Keratinocyte (primary cell): Measurements from ENCODE around the gene ACMSD. TPM values are rescaled to one million over a fixed set of nuclear protein-coding genes. Genes with fewer than 3 reads are reported as not detected.

Experiments used
- DNase-seq: peaks from one replicate; pipeline ENCODE4 v3.0.0-alpha.2; 2011; ENCODE audit warnings: low read depth, missing footprints, low spot score
- FAIRE-seq: peaks from 2 replicates; lab custom pipeline; 2011; peaks lifted over from hg19 to GRCh38; lab: Jason Lieb, UNC
- H2AFZ ChIP-seq: 2 replicates; pipeline ENCODE4 v1.6.0; 2012; ENCODE audit warnings: low read length, control low read depth, inconsistent platforms; ENCODE audit not compliant: control insufficient read depth
- H3K27ac ChIP-seq: 2 replicates; pipeline ENCODE4 v1.5.1; 2011; ENCODE audit warnings: low read length; ENCODE audit not compliant: control insufficient read depth, insufficient read depth
- H3K27me3 ChIP-seq: 3 replicates; pipeline ENCODE4 v1.6.0; 2011; ENCODE audit warnings: low read length; ENCODE audit not compliant: control insufficient read depth, insufficient read depth; ENCODE audit errors: extremely low read depth
- H3K36me3 ChIP-seq, 2 experiments: 2 replicates in 1 of 2; 3 replicates in 1 of 2; pipeline ENCODE4 v1.5.1; 2011; ENCODE audit warnings: low read length in 2 of 2, mild to moderate bottlenecking in 1 of 2; ENCODE audit not compliant: control insufficient read depth in 2 of 2, insufficient read depth in 2 of 2; ENCODE audit errors: extremely low read depth in 1 of 2
- H3K4me1 ChIP-seq: 3 replicates; pipeline ENCODE4 v1.5.1; 2011; ENCODE audit warnings: low read length; ENCODE audit not compliant: control insufficient read depth, insufficient read depth; ENCODE audit errors: extremely low read depth
- H3K4me2 ChIP-seq: 3 replicates; pipeline ENCODE4 v1.6.0; 2011; ENCODE audit warnings: low read depth, low read length; ENCODE audit not compliant: control insufficient read depth, insufficient read depth; ENCODE audit errors: extremely low read depth
- H3K4me3 ChIP-seq, 3 experiments: fragments of 200-600 bp in 1 of 3; sonication (generic) in 1 of 3; 2 replicates in 2 of 3; 3 replicates in 1 of 3; pipeline ENCODE4 v1.5.1; 2011 to 2016; ENCODE audit warnings: low read length in 3 of 3, mild to moderate bottlenecking in 3 of 3, control low read depth in 2 of 3, inconsistent platforms in 1 of 3, low read depth in 1 of 3, mixed read lengths in 1 of 3, mixed run types in 1 of 3, moderate library complexity in 1 of 3; ENCODE audit not compliant: control insufficient read depth in 2 of 3, insufficient read depth in 2 of 3; ENCODE audit errors: extremely low read depth in 1 of 3
- H3K79me2 ChIP-seq: 2 replicates; pipeline ENCODE4 v1.6.0; 2012; ENCODE audit warnings: low read length; ENCODE audit not compliant: control insufficient read depth, insufficient read depth
- H3K9ac ChIP-seq: 3 replicates; pipeline ENCODE4 v1.6.0; 2011; ENCODE audit warnings: low read length; ENCODE audit not compliant: control insufficient read depth, insufficient read depth; ENCODE audit errors: extremely low read depth
- H3K9me1 ChIP-seq: 3 replicates; pipeline ENCODE4 v1.6.0; 2011; ENCODE audit warnings: low read length; ENCODE audit not compliant: control insufficient read depth, insufficient read depth; ENCODE audit errors: extremely low read depth
- H3K9me3 ChIP-seq: 2 replicates; pipeline ENCODE4 v1.5.1; 2012; ENCODE audit warnings: low read depth, low read length; ENCODE audit not compliant: control insufficient read depth
- H4K20me1 ChIP-seq: 3 replicates; pipeline ENCODE4 v1.6.0; 2011; ENCODE audit warnings: low read length; ENCODE audit not compliant: control insufficient read depth, insufficient read depth; ENCODE audit errors: extremely low read depth
- EZH2 ChIP-seq: IDR thresholded peaks from one replicate; pipeline ENCODE4 v1.6.1; 2012; ENCODE audit warnings: inconsistent platforms, mild to moderate bottlenecking, low read length, moderate library complexity
- dilution Hi-C: fragments of 300-500 bp; cut with MboI; formaldehyde crosslinking; loops from one replicate; pipeline ENCODE4 v1.7.0; 2020; ENCODE audit warnings: low sequenced_read_pairs; ENCODE audit not compliant: extremely low pct_ligation_motif_present
- polyA plus RNA-seq, 5 experiments: library from polyadenylated mRNA; depleted of rRNA in 3 of 5; stranded (reverse) in 3 of 5; stranded (forward) in 1 of 5; unstranded in 1 of 5; fragments of >200 nt; gene quantifications; 1 replicate in 1 of 5; 2 replicates in 3 of 5; 3 replicates in 1 of 5; pipeline versions ENCODE4 v1.2.1 to v1.2.3, GENCODE V29; 2011 to 2012; ENCODE audit warnings: missing spikeins in 2 of 5, low read depth in 1 of 5, low replicate concordance in 1 of 5
- TF ChIP-seq, protein P1 (sequence below), 3 experiments: IDR thresholded peaks in 1 of 3; conservative IDR thresholded peaks in 1 of 3; optimal IDR thresholded peaks in 1 of 3; 2 replicates in 2 of 3; 3 replicates in 1 of 3; pipeline versions ENCODE3 to v1.5.1; 2011; ENCODE audit warnings: low read length in 3 of 3, mild to moderate bottlenecking in 3 of 3, moderate library complexity in 2 of 3, control low read depth in 1 of 3, inconsistent platforms in 1 of 3; ENCODE audit not compliant: insufficient read depth in 2 of 3; ENCODE audit errors: extremely low read depth in 1 of 3

ACMSD gene
- polyA plus RNA-seq, 1 donor (not counting 4 experiments of a cell fraction or from before 2014, with no cell fraction given): not detected

DNA sequence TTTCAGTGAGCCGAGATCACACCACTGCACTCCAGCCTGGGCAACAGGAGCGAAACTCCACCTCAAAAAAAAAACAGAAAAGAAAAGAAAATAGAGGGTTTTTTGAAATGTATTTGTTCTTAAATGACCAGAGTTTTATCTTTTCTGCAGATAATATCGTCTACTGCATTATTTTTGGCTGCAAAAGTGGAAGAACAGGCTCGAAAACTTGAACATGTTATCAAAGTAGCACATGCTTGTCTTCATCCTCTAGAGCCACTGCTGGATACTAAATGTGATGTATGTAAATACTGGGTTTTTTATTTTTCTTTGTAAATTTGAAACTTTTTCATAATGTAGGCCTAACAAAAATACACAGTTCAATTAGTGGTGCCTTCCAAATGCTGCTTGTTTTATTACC, 98.3 kb downstream of the ACMSD start:
- dilution Hi-C loops: no loop called here
- no peaks in the 10 kb centered on the region for H3K27me3 ChIP-seq
- no peak overlapping the region for H3K4me3 ChIP-seq
- no peak overlapping the region for H2AFZ ChIP-seq
- TF ChIP-seq, protein P1, sequence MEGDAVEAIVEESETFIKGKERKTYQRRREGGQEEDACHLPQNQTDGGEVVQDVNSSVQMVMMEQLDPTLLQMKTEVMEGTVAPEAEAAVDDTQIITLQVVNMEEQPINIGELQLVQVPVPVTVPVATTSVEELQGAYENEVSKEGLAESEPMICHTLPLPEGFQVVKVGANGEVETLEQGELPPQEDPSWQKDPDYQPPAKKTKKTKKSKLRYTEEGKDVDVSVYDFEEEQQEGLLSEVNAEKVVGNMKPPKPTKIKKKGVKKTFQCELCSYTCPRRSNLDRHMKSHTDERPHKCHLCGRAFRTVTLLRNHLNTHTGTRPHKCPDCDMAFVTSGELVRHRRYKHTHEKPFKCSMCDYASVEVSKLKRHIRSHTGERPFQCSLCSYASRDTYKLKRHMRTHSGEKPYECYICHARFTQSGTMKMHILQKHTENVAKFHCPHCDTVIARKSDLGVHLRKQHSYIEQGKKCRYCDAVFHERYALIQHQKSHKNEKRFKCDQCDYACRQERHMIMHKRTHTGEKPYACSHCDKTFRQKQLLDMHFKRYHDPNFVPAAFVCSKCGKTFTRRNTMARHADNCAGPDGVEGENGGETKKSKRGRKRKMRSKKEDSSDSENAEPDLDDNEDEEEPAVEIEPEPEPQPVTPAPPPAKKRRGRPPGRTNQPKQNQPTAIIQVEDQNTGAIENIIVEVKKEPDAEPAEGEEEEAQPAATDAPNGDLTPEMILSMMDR (optimal IDR thresholded peaks at IDR 0.05 in 1 of 3, IDR thresholded peaks at IDR 0.05 in 1 of 3, conservative IDR thresholded peaks at IDR 0.05 in 1 of 3; ENCODE audit: extremely low read depth in 1 of 3, insufficient read depth in 2 of 3, low read length in 3 of 3): no peak
- no peak for TF ChIP-seq EZH2
- FAIRE-seq (no peak), DNase-seq (no peak)
- H3K79me2 ChIP-seq: peaks cover 82% of the 10 kb centered on the region
- H3K36me3 ChIP-seq: peaks cover 11 to 17% of the 10 kb centered on the region in 2 experiments
- no peak overlapping the region for H3K27ac ChIP-seq
- peaks cover 6% of the 10 kb centered on the region for H3K4me1 ChIP-seq
- no peak overlapping the region for H3K9ac ChIP-seq
- no peaks in the 10 kb centered on the region for H3K9me1 ChIP-seq
- H4K20me1 ChIP-seq: peaks cover 4% of the 10 kb centered on the region
- no peaks in the 10 kb centered on the region for H3K9me3 ChIP-seq
- H3K4me2 ChIP-seq: no peak overlapping the region

DNA sequence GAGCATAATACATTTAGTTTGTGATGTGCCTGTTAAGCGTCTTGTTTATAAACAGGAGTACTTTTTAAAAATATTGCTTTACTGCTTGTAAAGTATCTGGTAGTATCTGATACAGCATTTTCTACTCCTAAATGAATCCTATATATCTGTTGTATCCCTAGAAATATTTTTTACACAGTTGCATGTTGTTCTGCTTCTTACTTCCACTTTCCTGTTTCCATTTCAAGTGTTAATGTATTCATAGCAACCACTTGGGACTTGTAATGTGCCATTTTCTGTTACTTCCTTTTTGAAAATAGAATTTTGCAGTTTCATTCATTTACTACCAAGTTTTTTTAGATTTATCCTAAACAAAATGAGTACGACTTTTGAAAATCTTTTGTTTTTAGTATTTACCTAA, 105.1 kb downstream of the ACMSD start:
- H4K20me1 ChIP-seq: no peaks in the 10 kb centered on the region
- no peak overlapping the region for H3K27ac ChIP-seq
- peaks cover 18% of the 10 kb centered on the region in 2 experiments for H3K36me3 ChIP-seq
- DNase-seq: no peak
- H3K79me2 ChIP-seq: peaks cover 25% of the 10 kb centered on the region
- dilution Hi-C loops: no loop called here
- H3K9me3 ChIP-seq: no peaks in the 10 kb centered on the region
- H3K4me1 ChIP-seq: no peaks in the 10 kb centered on the region
- no peak overlapping the region for H3K4me3 ChIP-seq
- no peak for TF ChIP-seq EZH2
- TF ChIP-seq, protein P1 (optimal IDR thresholded peaks at IDR 0.05 in 1 of 3, IDR thresholded peaks at IDR 0.05 in 1 of 3, conservative IDR thresholded peaks at IDR 0.05 in 1 of 3; ENCODE audit: extremely low read depth in 1 of 3, insufficient read depth in 2 of 3, low read length in 3 of 3): no peak
- no peak overlapping the region for H3K9ac ChIP-seq
- H3K27me3 ChIP-seq: no peaks in the 10 kb centered on the region
- H2AFZ ChIP-seq: no peak overlapping the region
- FAIRE-seq: no peak
- no peak overlapping the region for H3K4me2 ChIP-seq
- H3K9me1 ChIP-seq: no peaks in the 10 kb centered on the region
